H1 (cell line): ENCODE results near the gene TTLL7. TPM values are rescaled to one million over a fixed set of nuclear protein-coding genes. Genes with fewer than 3 reads are reported as not detected.

Source experiments
- CTCF ChIA-PET: fragments of 300-600 bp; sonication (Branson Sonifier 250); formaldehyde crosslinking; loops from one replicate; lab custom pipeline; 2021; ENCODE audit not compliant: partially characterized antibody; lab: Charles Lee
- POLR2A ChIA-PET: fragments of 300-600 bp; sonication (Branson Sonifier 250); formaldehyde crosslinking; loops from one replicate; lab custom pipeline; 2021; ENCODE audit warnings: inconsistent platforms; ENCODE audit not compliant: partially characterized antibody; lab: Charles Lee
- DNase-seq, 2 experiments: peaks; one replicate each; pipeline versions ENCODE4 v3.0.0 to v3.0.0-alpha.2; 2010 to 2022; ENCODE audit warnings: low spot score in 2 of 2, low read depth in 1 of 2, mixed read lengths in 1 of 2
- FAIRE-seq: peaks from 2 replicates; lab custom pipeline; 2011; peaks lifted over from hg19 to GRCh38; lab: Jason Lieb, UNC
- H2AFZ ChIP-seq: 2 replicates; pipeline ENCODE4 v1.8.1; 2012; ENCODE audit warnings: low read length, inconsistent platforms
- H2AK5ac ChIP-seq: 2 replicates; pipeline ENCODE4 v1.6.1; 2013; ENCODE audit warnings: low read depth, low read length
- H2BK120ac ChIP-seq: replicated peaks from 2 replicates; pipeline ENCODE3; 2013; ENCODE audit warnings: low read depth, low read length, inconsistent platforms
- H2BK12ac ChIP-seq: 2 replicates; pipeline ENCODE4 v1.6.1; 2013; ENCODE audit warnings: low read depth, low read length
- H2BK15ac ChIP-seq: 2 replicates; pipeline ENCODE4 v1.6.1; 2013; ENCODE audit warnings: low read length
- H2BK20ac ChIP-seq: 2 replicates; pipeline ENCODE4 v1.6.1; 2013; ENCODE audit warnings: low read length
- H2BK5ac ChIP-seq: 2 replicates; pipeline ENCODE4 v1.6.1; 2013; ENCODE audit warnings: low read depth, low read length
- H3K14ac ChIP-seq: 2 replicates; pipeline ENCODE4 v1.6.1; 2013; ENCODE audit warnings: inconsistent platforms; ENCODE audit not compliant: insufficient read length
- H3K18ac ChIP-seq: 2 replicates; pipeline ENCODE4 v1.6.1; 2013; ENCODE audit warnings: low read length; ENCODE audit errors: extremely low read depth
- H3K23ac ChIP-seq: 2 replicates; pipeline ENCODE4 v1.6.1; 2013; ENCODE audit warnings: inconsistent platforms; ENCODE audit not compliant: insufficient read length
- H3K23me2 ChIP-seq: 2 replicates; pipeline ENCODE4 v1.6.1; 2013; ENCODE audit warnings: low read depth, low read length
- H3K27ac ChIP-seq: 2 replicates; pipeline ENCODE4 v1.6.1; 2011; ENCODE audit warnings: low read depth, low read length, inconsistent platforms
- H3K27me3 ChIP-seq, 4 experiments: replicated peaks in 1 of 4; 1 replicate in 1 of 4; 2 replicates in 3 of 4; pipeline versions ENCODE4 v1.6.1 to v1.8.1; 2011 to 2013; ENCODE audit warnings: low read length in 3 of 4, mild to moderate bottlenecking in 3 of 4, inconsistent platforms in 2 of 4, mixed read lengths in 2 of 4, moderate library complexity in 1 of 4; ENCODE audit not compliant: control insufficient read depth in 3 of 4, insufficient read depth in 3 of 4; ENCODE audit errors: extremely low read depth in 1 of 4
- H3K36me3 ChIP-seq, 4 experiments: 2 replicates each; pipeline versions ENCODE4 v1.6.1 to v1.8.1; 2011 to 2013; ENCODE audit warnings: mild to moderate bottlenecking in 4 of 4, low read length in 3 of 4, moderate library complexity in 2 of 4, control low read depth in 1 of 4, inconsistent platforms in 1 of 4; ENCODE audit not compliant: insufficient read depth in 4 of 4, control insufficient read depth in 2 of 4
- H3K4ac ChIP-seq: replicated peaks from 2 replicates; pipeline ENCODE3; 2013; ENCODE audit warnings: low read length, low read depth, mixed read lengths, inconsistent platforms; ENCODE audit not compliant: insufficient read length
- H3K4me1 ChIP-seq, 4 experiments: replicated peaks in 1 of 4; 1 replicate in 1 of 4; 2 replicates in 3 of 4; pipeline versions ENCODE4 v1.6.1 to v1.8.1; 2011 to 2013; ENCODE audit warnings: low read length in 3 of 4, inconsistent platforms in 2 of 4, mixed read lengths in 1 of 4; ENCODE audit not compliant: insufficient read depth in 4 of 4, control insufficient read depth in 3 of 4
- H3K4me2 ChIP-seq, 2 experiments: 2 replicates each; pipeline versions ENCODE4 v1.6.1 to v1.8.1; 2011 to 2013; ENCODE audit warnings: low read depth in 2 of 2, low read length in 2 of 2, control low read depth in 1 of 2, inconsistent platforms in 1 of 2, mild to moderate bottlenecking in 1 of 2; ENCODE audit not compliant: insufficient read depth in 1 of 2
- H3K4me3 ChIP-seq, 4 experiments: fragments of 200-600, 300-600 bp in 1 of 4; sonication (generic), shearing (Covaris generic), sonication (Bioruptor Twin) in 1 of 4; 2 replicates each; pipeline versions ENCODE4 v1.5.1 to v1.8.1; 2011 to 2016; ENCODE audit warnings: low read length in 4 of 4, low read depth in 3 of 4, control low read depth in 2 of 4, inconsistent platforms in 2 of 4, mild to moderate bottlenecking in 2 of 4, mixed read lengths in 1 of 4, moderate library complexity in 1 of 4; ENCODE audit not compliant: insufficient read depth in 2 of 4; ENCODE audit errors: extremely low read depth in 1 of 4
- H3K56ac ChIP-seq: replicated peaks from 2 replicates; pipeline ENCODE3; 2013; ENCODE audit warnings: low read depth, mild to moderate bottlenecking, mixed read lengths, low read length, inconsistent platforms; ENCODE audit not compliant: insufficient read length
- H3K79me1 ChIP-seq: 2 replicates; pipeline ENCODE4 v1.6.1; 2013; ENCODE audit warnings: low read depth, low read length, control low read depth
- H3K79me2 ChIP-seq, 2 experiments: 2 replicates each; pipeline versions ENCODE4 v1.6.1 to v1.8.1; 2012 to 2013; ENCODE audit warnings: low read length in 2 of 2, mild to moderate bottlenecking in 2 of 2, inconsistent platforms in 1 of 2; ENCODE audit not compliant: insufficient read depth in 2 of 2, control insufficient read depth in 1 of 2
- H3K9ac ChIP-seq, 4 experiments: replicated peaks in 1 of 4; 1 replicate in 1 of 4; 2 replicates in 3 of 4; pipeline versions ENCODE4 v1.6.1 to v1.8.1; 2011 to 2013; ENCODE audit warnings: low read depth in 3 of 4, low read length in 3 of 4, control low read depth in 2 of 4, mild to moderate bottlenecking in 2 of 4, moderate library complexity in 2 of 4, inconsistent platforms in 1 of 4; ENCODE audit errors: extremely low read depth in 1 of 4
- H3K9me3 ChIP-seq, 2 experiments: 2 replicates each; pipeline versions ENCODE4 v1.6.1 to v1.8.1; 2012 to 2013; ENCODE audit warnings: mild to moderate bottlenecking in 2 of 2, moderate library complexity in 2 of 2, control low read depth in 1 of 2, inconsistent platforms in 1 of 2, low read depth in 1 of 2, low read length in 1 of 2, mixed read lengths in 1 of 2; ENCODE audit not compliant: insufficient read depth in 2 of 2
- H4K20me1 ChIP-seq, 2 experiments: replicated peaks in 1 of 2; 2 replicates each; pipeline versions ENCODE3 to v1.8.1; 2011 to 2013; ENCODE audit warnings: inconsistent platforms in 2 of 2, low read length in 2 of 2, mild to moderate bottlenecking in 1 of 2; ENCODE audit not compliant: insufficient read depth in 2 of 2, control insufficient read depth in 1 of 2
- H4K5ac ChIP-seq: 2 replicates; pipeline ENCODE4 v1.6.1; 2013; ENCODE audit warnings: low read length, low read depth, mixed read lengths, inconsistent platforms; ENCODE audit not compliant: insufficient read length
- H4K8ac ChIP-seq: 2 replicates; pipeline ENCODE4 v1.8.0; 2013; ENCODE audit warnings: mild to moderate bottlenecking, moderate library complexity, low read length, inconsistent platforms; ENCODE audit not compliant: insufficient read depth; ENCODE audit errors: extremely low read depth
- H4K91ac ChIP-seq: replicated peaks from 2 replicates; pipeline ENCODE3; 2013; ENCODE audit warnings: low read length, mixed read lengths, inconsistent platforms; ENCODE audit not compliant: insufficient read length
- HDAC6 ChIP-seq: IDR thresholded peaks from one replicate; pipeline ENCODE4 v1.7.1; 2012; ENCODE audit warnings: low read depth, mild to moderate bottlenecking, inconsistent platforms, low read length, moderate library complexity
- JUN ChIP-seq: IDR thresholded peaks from 2 replicates; pipeline ENCODE4 v1.6.1; 2011; ENCODE audit warnings: low read depth, mild to moderate bottlenecking, improper control_type of control experiment, low read length
- PHF8 ChIP-seq: fragments of 200-600 bp; sonication (generic); conservative IDR thresholded peaks from 2 replicates; pipeline ENCODE4 v1.7.1; 2012; ENCODE audit warnings: low read depth, mild to moderate bottlenecking, inconsistent platforms, low read length, moderate library complexity
- RXRA ChIP-seq: IDR thresholded peaks from 2 replicates; pipeline ENCODE4 v1.6.1; 2011; ENCODE audit warnings: low read depth, mild to moderate bottlenecking, low read length, moderate library complexity; ENCODE audit not compliant: insufficient read depth
- SIX5 ChIP-seq: IDR thresholded peaks from 2 replicates; pipeline ENCODE4 v1.6.1; 2011; ENCODE audit warnings: mild to moderate bottlenecking, low read depth, low read length
- SRF ChIP-seq: IDR thresholded peaks from 2 replicates; pipeline ENCODE4 v1.6.1; 2011; ENCODE audit warnings: mild to moderate bottlenecking, low read depth, low read length, moderate library complexity
- ZNF274 ChIP-seq: IDR thresholded peaks from 2 replicates; pipeline ENCODE4 v1.7.0; 2012; ENCODE audit warnings: low read length, borderline replicate concordance; ENCODE audit errors: extremely low read depth
- WGBS, 2 experiments: shearing (Covaris generic) in 1 of 2; methylation state at CpG; one replicate each; pipeline versions ENCODE4 v1.1.6 to v1.1.7; 2013 to 2015; ENCODE audit warnings: low lambda C conversion rate in 2 of 2, mixed read lengths in 2 of 2, inconsistent platforms in 1 of 2, low coverage in 1 of 2, missing lambda C conversion rate in 1 of 2; ENCODE audit not compliant: insufficient replicate concordance in 2 of 2, insufficient coverage in 1 of 2, insufficient read length in 1 of 2; ENCODE audit errors: extremely low coverage in 1 of 2, missing lambda C conversion rate in 1 of 2; 5-methylcytosine and 5-hydroxymethylcytosine counted together
- polyA plus RNA-seq, 7 experiments: library from polyadenylated mRNA; depleted of rRNA in 3 of 7; stranded (reverse) in 5 of 7; unstranded in 2 of 7; fragments of >200 nt in 5 of 7; fragments of 200-250 nt in 2 of 7; gene quantifications; 1 replicate in 5 of 7; 2 replicates in 1 of 7; 4 replicates in 1 of 7; pipeline versions ENCODE4 v1.2.1 to v1.2.3, GENCODE V29; 2011 to 2013; ENCODE audit warnings: missing spikeins in 2 of 7, mixed read lengths in 2 of 7
- total RNA-seq: library from RNA; stranded (reverse); fragmentation: NEBNext Ultra II Directional; extraction: Animal tissue kit (Norgen Biotek cat#: 25700); gene quantifications from 2 replicates; pipeline ENCODE4 v1.2.1, GENCODE V29; 2021

Gene TTLL7
- total and polyA plus RNA-seq, 2 of the 8 experiments (the other 6 are each of a cell fraction or from before 2014, with no cell fraction given): 1.9 to 7.9 TPM

DNA sequence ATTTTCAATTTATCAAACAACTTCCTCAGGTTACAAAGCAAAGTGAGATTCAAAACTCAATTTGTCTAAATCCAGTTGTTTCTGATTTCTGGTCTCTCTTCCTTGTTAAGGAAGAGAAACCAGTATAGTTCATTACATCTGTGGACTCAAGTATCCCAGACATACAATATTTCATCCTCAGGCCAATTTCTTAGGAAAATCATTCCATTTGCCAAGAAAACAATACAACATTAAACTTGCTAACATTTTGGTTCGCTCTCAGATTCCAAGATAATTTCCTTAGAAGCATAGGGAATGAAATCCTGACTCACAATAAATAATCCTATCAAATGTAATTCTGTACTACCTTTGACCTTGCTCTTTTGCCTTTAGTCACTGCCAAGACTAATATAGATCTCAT lies 11.2 kb upstream of the TTLL7 start:
- no peaks in the 10 kb centered on the region for H3K27me3 ChIP-seq
- no peak overlapping the region for H2AK5ac ChIP-seq
- no peak overlapping the region for H2BK20ac ChIP-seq
- no peaks in the 10 kb centered on the region for H3K36me3 ChIP-seq
- no peak overlapping the region for H2BK12ac ChIP-seq
- no peak overlapping the region for H3K4me3 ChIP-seq
- POLR2A ChIA-PET: no interaction called here
- H4K20me1 ChIP-seq: no peaks in the 10 kb centered on the region
- no peaks in the 10 kb centered on the region for H3K79me1 ChIP-seq
- no peak overlapping the region for H4K5ac ChIP-seq
- H3K79me2 ChIP-seq: no peaks in the 10 kb centered on the region
- H3K14ac ChIP-seq: no peak overlapping the region
- H4K91ac ChIP-seq: no peak overlapping the region
- CTCF ChIA-PET: no interaction called here
- FAIRE-seq (no peak), DNase-seq (no peak)
- H3K9me3 ChIP-seq: no peaks in the 10 kb centered on the region
- H3K4ac ChIP-seq: no peak overlapping the region
- no peaks in the 10 kb centered on the region for H3K4me1 ChIP-seq
- 92% methylated on average over 1 of the region's 1 CpG; no CpG with 5 or more reads in 1 of the 2 experiments for WGBS, 2 experiments
- H3K4me2 ChIP-seq: no peak overlapping the region
- no peak overlapping the region for H2AFZ ChIP-seq
- H3K27ac ChIP-seq: no peak overlapping the region
- H3K56ac ChIP-seq: no peak overlapping the region
- no peak overlapping the region for H2BK15ac ChIP-seq
- no peak overlapping the region for H3K23ac ChIP-seq
- no peak overlapping the region for H4K8ac ChIP-seq
- no peak overlapping the region for H3K9ac ChIP-seq
- H2BK5ac ChIP-seq: no peak overlapping the region
- H3K23me2 ChIP-seq: no peaks in the 10 kb centered on the region
- H2BK120ac ChIP-seq: no peak overlapping the region
- H3K18ac ChIP-seq: no peak overlapping the region
- TF ChIP-seq SIX5 (no peak), RXRA (no peak), SRF (no peak), PHF8 (no peak), ZNF274 (no peak), JUN (no peak), HDAC6 (no peak)
